Esophagus (tissue), 2 donors: Measurements from ENCODE around the gene IVNS1ABP. TPM values are rescaled to one million over a fixed set of nuclear protein-coding genes. Genes with fewer than 3 reads are reported as not detected.
"Not testable (repeated sequence)": the region's sequence is repeated elsewhere in the genome, so short reads cannot be mapped to it uniquely, and the experiment has no call there.

Source experiments
- H3K27ac ChIP-seq, 2 donors: one replicate each; pipeline ENCODE4 v1.5.1; 2013; ENCODE audit warnings: low read depth in 2 of 2, mild to moderate bottlenecking in 2 of 2, inconsistent platforms in 1 of 2, low read length in 1 of 2, moderate library complexity in 1 of 2
- H3K27me3 ChIP-seq, 2 donors: one replicate each; pipeline ENCODE4 v1.6.1; 2013; ENCODE audit warnings: low read length in 2 of 2, control low read depth in 1 of 2, mild to moderate bottlenecking in 1 of 2; ENCODE audit not compliant: insufficient read depth in 2 of 2, control insufficient read depth in 1 of 2
- H3K36me3 ChIP-seq, 2 donors: one replicate each; pipeline ENCODE4 v1.6.1; 2013; ENCODE audit warnings: low read length in 1 of 2; ENCODE audit not compliant: control insufficient read depth in 2 of 2, insufficient read depth in 2 of 2
- H3K4me1 ChIP-seq, 2 donors: one replicate each; pipeline ENCODE4 v1.6.1; 2013; ENCODE audit warnings: low read length in 1 of 2; ENCODE audit not compliant: control insufficient read depth in 2 of 2, insufficient read depth in 2 of 2
- H3K4me3 ChIP-seq, 2 donors: one replicate each; pipeline ENCODE4 v1.5.1; 2013; ENCODE audit warnings: low read length in 2 of 2, mild to moderate bottlenecking in 2 of 2, low read depth in 1 of 2, moderate library complexity in 1 of 2
- H3K9me3 ChIP-seq, 2 donors: one replicate each; pipeline ENCODE4 v1.6.1; 2013; ENCODE audit warnings: mild to moderate bottlenecking in 2 of 2, low read depth in 1 of 2, low read length in 1 of 2, moderate library complexity in 1 of 2; ENCODE audit not compliant: control insufficient read depth in 2 of 2, insufficient read depth in 1 of 2
- WGBS, 2 donors: extraction: QIAGEN DNeasy Blood & Tissue Kit; methylation state at CpG; one replicate each; pipeline ENCODE4 v1.1.7; 2013; 5-methylcytosine and 5-hydroxymethylcytosine counted together
- polyA plus RNA-seq, 2 donors: library from polyadenylated mRNA; stranded (reverse); fragments of 200-250 nt; gene quantifications; one replicate each; pipeline ENCODE4 v1.2.3, GENCODE V29; 2013
- donor health status: healthy with polysubstance abuse.
- donor health status: Bipolar disorder and iron deficiency.

The IVNS1ABP gene
- polyA plus RNA-seq, 2 donors = 40.5 to 40.8 TPM

- WGBS, 2 donors = no CpG with 5 or more reads among the region's 1 CpG
- not testable (repeated sequence) for H3K27ac ChIP-seq, H3K9me3 ChIP-seq, H3K4me1 ChIP-seq, H3K27me3 ChIP-seq, H3K36me3 ChIP-seq, H3K4me3 ChIP-seq
Observed at GRCh38 chr1:185252404-185252803, 64.6 kb downstream of the IVNS1ABP start.

DNA sequence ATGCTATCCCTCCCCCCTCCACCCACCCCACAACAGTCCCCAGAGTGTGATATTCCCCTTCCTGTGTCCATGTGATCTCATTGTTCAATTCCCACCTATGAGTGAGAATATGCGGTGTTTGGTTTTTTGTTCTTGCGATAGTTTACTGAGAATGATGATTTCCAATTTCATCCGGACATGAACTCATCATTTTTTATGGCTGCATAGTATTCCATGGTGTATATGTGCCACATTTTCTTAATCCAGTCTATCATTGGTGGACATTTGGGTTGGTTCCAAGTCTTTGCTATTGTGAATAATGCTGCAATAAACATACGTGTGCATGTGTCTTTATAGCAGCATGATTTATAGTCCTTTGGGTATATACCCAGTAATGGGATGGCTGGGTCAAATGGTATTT, 65.1 kb downstream of the IVNS1ABP start:
- not testable (repeated sequence) for H3K9me3 ChIP-seq, H3K36me3 ChIP-seq
- 96 to 100% methylated on average over 3 of the region's 4 CpGs for WGBS, 2 donors

DNA sequence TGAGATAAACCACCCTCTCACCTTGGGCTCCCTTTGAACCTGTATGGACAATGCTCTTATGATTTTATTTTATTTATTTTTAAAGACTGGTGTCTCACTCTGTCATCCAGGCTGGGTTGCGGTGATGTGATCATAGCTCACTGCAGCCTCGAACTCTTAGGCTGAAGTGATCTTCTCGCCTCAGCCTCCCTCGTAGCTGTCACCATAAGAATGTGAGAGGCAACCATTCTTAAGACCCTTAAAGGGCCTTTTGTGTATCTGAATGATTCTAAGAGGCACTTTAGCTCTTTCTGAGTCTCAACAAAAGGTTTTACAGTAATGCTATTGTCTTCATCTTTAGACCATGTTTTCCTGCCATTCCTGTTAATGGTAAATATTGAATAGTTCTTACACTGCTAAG, 67.0 kb downstream of the IVNS1ABP start:
- Histone ChIP-seq H3K27ac (no peak overlapping the region), H3K36me3 (no peaks in the 10 kb centered on the region), H3K4me1 (no peaks in the 10 kb centered on the region), H3K4me3 (no peak overlapping the region), H3K9me3 (no peaks in the 10 kb centered on the region), H3K27me3 (no peaks in the 10 kb centered on the region)
- WGBS, 2 donors = 94 to 97% methylated on average over 4 of the region's 4 CpGs

More for the DNA sequence above, 65.1 kb downstream of the IVNS1ABP start:
- not testable (repeated sequence) for H3K4me1 ChIP-seq, H3K27me3 ChIP-seq, H3K4me3 ChIP-seq, H3K27ac ChIP-seq

- H3K27me3 ChIP-seq = no peaks in the 10 kb centered on the region
- no peaks in the 10 kb centered on the region for H3K9me3 ChIP-seq
- H3K36me3 ChIP-seq = no peaks in the 10 kb centered on the region
- no peak overlapping the region for H3K4me3 ChIP-seq
- no peak overlapping the region for H3K27ac ChIP-seq
- no peaks in the 10 kb centered on the region for H3K4me1 ChIP-seq
- WGBS, 2 donors = 63 to 72% methylated on average over 2 of the region's 2 CpGs
Observed at GRCh38 chr1:185249563-185249962, 67.5 kb downstream of the IVNS1ABP start.

Other genes with a start within 250 kb of the IVNS1ABP start
- gene TRMT1L, start 160.3 kb downstream of the IVNS1ABP start, polyA plus RNA-seq = 1 to 10 TPM; 3.8 to 4.9 TPM
- gene SWT1, start 160.1 kb downstream of the IVNS1ABP start, polyA plus RNA-seq = under 1 TPM; 0.86 TPM